NB4 (cell line): ENCODE data around the gene NUP210.

Source experiments
- POLR2A ChIP-seq: IDR thresholded peaks from 2 replicates; pipeline ENCODE4 v1.6.1; 2011; ENCODE audit warnings: mild to moderate bottlenecking; ENCODE audit not compliant: insufficient read length; ENCODE audit errors: extremely low read depth
- TF ChIP-seq, protein P1 (sequence below): IDR thresholded peaks from one replicate; pipeline ENCODE4 v1.5.1; 2012; ENCODE audit warnings: low read depth, low read length
- TF ChIP-seq, protein P2 (sequence below): IDR thresholded peaks from 2 replicates; pipeline ENCODE4 v1.6.1; 2011; ENCODE audit warnings: low read depth, low read length

GRCh38 chr3:13335059-13335458 lies 85.1 kb downstream of the NUP210 start:
- TF ChIP-seq, protein P1, sequence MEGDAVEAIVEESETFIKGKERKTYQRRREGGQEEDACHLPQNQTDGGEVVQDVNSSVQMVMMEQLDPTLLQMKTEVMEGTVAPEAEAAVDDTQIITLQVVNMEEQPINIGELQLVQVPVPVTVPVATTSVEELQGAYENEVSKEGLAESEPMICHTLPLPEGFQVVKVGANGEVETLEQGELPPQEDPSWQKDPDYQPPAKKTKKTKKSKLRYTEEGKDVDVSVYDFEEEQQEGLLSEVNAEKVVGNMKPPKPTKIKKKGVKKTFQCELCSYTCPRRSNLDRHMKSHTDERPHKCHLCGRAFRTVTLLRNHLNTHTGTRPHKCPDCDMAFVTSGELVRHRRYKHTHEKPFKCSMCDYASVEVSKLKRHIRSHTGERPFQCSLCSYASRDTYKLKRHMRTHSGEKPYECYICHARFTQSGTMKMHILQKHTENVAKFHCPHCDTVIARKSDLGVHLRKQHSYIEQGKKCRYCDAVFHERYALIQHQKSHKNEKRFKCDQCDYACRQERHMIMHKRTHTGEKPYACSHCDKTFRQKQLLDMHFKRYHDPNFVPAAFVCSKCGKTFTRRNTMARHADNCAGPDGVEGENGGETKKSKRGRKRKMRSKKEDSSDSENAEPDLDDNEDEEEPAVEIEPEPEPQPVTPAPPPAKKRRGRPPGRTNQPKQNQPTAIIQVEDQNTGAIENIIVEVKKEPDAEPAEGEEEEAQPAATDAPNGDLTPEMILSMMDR = no peak
- TF ChIP-seq, protein P2, sequence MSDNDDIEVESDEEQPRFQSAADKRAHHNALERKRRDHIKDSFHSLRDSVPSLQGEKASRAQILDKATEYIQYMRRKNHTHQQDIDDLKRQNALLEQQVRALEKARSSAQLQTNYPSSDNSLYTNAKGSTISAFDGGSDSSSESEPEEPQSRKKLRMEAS = no peak
- TF ChIP-seq POLR2A = no peak
